ENCODE results near the gene CDH23.

- TF ChIP-seq SUZ12 (IDR thresholded peaks at IDR 0.05; ENCODE audit: extremely low read depth, insufficient read depth, insufficient read length) (no peak), YY1 (IDR thresholded peaks at IDR 0.05; ENCODE audit: insufficient read depth, insufficient read length) (no peak)
Measured at GRCh38 chr10:71360735-71361134, 36.0 kb upstream of the CDH23 start.

Measured in NT2/D1 (cell line).